SU-DHL-6 (cell line): Measurements from ENCODE around the gene EXTL2.

Experiments
- H2AFZ ChIP-seq: fragments of 200-600 bp; sonication (generic); 2 replicates; pipeline ENCODE4 v1.6.1; 2014; ENCODE audit warnings: low read depth, mild to moderate bottlenecking, moderate library complexity, mixed read lengths, antibody characterized with exemption, low read length; ENCODE audit not compliant: severe bottlenecking
- H3F3A ChIP-seq: fragments of 200-600 bp; shearing (Covaris generic); 2 replicates; pipeline ENCODE4 v1.6.0; 2016; ENCODE audit warnings: antibody characterized with exemption, mild to moderate bottlenecking; ENCODE audit not compliant: insufficient read depth
- H3K27ac ChIP-seq: fragments of 200-600 bp; sonication (generic); 2 replicates; pipeline ENCODE4 v1.5.1; 2016; ENCODE audit warnings: low read depth, mild to moderate bottlenecking, low read length, moderate library complexity, mixed read lengths
- H3K27me3 ChIP-seq: fragments of 200-600 bp; sonication (generic), shearing (Covaris generic); 2 replicates; pipeline ENCODE4 v1.6.0; 2014; ENCODE audit warnings: mild to moderate bottlenecking, low read length
- H3K36me3 ChIP-seq: fragments of 200-600 bp; sonication (generic); 2 replicates; pipeline ENCODE4 v1.6.1; 2014; ENCODE audit warnings: mild to moderate bottlenecking, low read length, mixed read lengths
- H3K4me2 ChIP-seq: fragments of 300-600, 200-600 bp; shearing (Covaris generic), sonication (generic); 2 replicates; pipeline ENCODE4 v1.6.0; 2014; ENCODE audit warnings: low read length, low read depth, mild to moderate bottlenecking; ENCODE audit not compliant: poor library complexity, severe bottlenecking
- H3K4me3 ChIP-seq: fragments of 200-600 bp; sonication (generic); 2 replicates; pipeline ENCODE4 v1.5.1; 2014; ENCODE audit warnings: antibody characterized with exemption, low read length, mild to moderate bottlenecking, mixed read lengths; ENCODE audit not compliant: insufficient read depth, poor library complexity, severe bottlenecking
- H3K79me2 ChIP-seq: fragments of 200-600 bp; sonication (generic); 2 replicates; pipeline ENCODE4 v1.6.1; 2014; ENCODE audit warnings: mild to moderate bottlenecking, low read length, moderate library complexity; ENCODE audit not compliant: insufficient read depth
- H3K9ac ChIP-seq: fragments of 200-600 bp; sonication (generic); 2 replicates; pipeline ENCODE4 v1.7.0; 2014; ENCODE audit warnings: mild to moderate bottlenecking, low read length
- H3K9me2 ChIP-seq: fragments of 200-600 bp; sonication (generic); replicated peaks from 2 replicates; pipeline ENCODE4 v1.6.1; 2014; ENCODE audit warnings: low read length; ENCODE audit not compliant: insufficient read depth
- H3K9me3 ChIP-seq: fragments of 200-600 bp; sonication (generic); 2 replicates; pipeline ENCODE4 v1.6.1; 2014; ENCODE audit warnings: low read length, mixed read lengths; ENCODE audit not compliant: insufficient read depth
- H4K20me1 ChIP-seq: fragments of 200-600 bp; sonication (generic); 2 replicates; pipeline ENCODE4 v1.6.1; 2014; ENCODE audit warnings: low read depth, mild to moderate bottlenecking, antibody characterized with exemption, low read length, moderate library complexity, mixed read lengths
- EZH2phosphoT487 ChIP-seq: fragments of 200-600 bp; sonication (generic), shearing (Covaris generic); conservative IDR thresholded peaks from 2 replicates; pipeline ENCODE4 v1.6.1; 2018; ENCODE audit warnings: mild to moderate bottlenecking, antibody characterized with exemption, low read length, moderate library complexity, mixed read lengths
- TF ChIP-seq, protein P1 (sequence below): fragments of 200-600 bp; sonication (generic); IDR thresholded peaks from one replicate; pipeline ENCODE4 v1.5.1; 2017; ENCODE audit warnings: antibody characterized with exemption, mild to moderate bottlenecking, low read length, moderate library complexity; ENCODE audit not compliant: insufficient read depth, poor library complexity, severe bottlenecking

The EXTL2 gene

DNA sequence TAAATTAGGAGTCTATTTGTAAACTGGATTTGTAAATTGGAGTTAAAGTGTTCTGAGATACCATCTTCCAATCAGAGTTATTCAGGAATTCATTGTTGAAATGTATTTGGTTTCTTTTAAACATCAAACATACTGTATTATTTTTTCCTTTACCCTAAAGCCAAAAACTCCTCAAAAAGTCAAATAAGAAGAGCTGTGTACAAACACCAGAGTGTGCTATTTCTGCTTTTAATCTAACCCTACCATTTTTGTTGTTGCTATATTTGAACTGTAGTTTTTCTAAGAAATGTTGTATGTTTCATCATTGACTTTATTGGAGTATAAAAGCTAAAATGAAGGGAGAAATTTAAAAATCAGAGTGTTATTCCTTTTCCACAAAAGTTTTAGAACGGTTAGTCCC is 37.1 kb upstream of the EXTL2 start:
- no peak for TF ChIP-seq EZH2phosphoT487
- TF ChIP-seq, protein P1, sequence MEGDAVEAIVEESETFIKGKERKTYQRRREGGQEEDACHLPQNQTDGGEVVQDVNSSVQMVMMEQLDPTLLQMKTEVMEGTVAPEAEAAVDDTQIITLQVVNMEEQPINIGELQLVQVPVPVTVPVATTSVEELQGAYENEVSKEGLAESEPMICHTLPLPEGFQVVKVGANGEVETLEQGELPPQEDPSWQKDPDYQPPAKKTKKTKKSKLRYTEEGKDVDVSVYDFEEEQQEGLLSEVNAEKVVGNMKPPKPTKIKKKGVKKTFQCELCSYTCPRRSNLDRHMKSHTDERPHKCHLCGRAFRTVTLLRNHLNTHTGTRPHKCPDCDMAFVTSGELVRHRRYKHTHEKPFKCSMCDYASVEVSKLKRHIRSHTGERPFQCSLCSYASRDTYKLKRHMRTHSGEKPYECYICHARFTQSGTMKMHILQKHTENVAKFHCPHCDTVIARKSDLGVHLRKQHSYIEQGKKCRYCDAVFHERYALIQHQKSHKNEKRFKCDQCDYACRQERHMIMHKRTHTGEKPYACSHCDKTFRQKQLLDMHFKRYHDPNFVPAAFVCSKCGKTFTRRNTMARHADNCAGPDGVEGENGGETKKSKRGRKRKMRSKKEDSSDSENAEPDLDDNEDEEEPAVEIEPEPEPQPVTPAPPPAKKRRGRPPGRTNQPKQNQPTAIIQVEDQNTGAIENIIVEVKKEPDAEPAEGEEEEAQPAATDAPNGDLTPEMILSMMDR: no peak
- Histone ChIP-seq H3K27me3 (no peaks in the 10 kb centered on the region), H3K79me2 (no peaks in the 10 kb centered on the region), H2AFZ (no peak overlapping the region), H3K27ac (no peak overlapping the region), H3K9me3 (no peaks in the 10 kb centered on the region), H3F3A (no peaks in the 10 kb centered on the region), H3K9ac (no peak overlapping the region), H3K4me2 (no peak overlapping the region), H3K36me3 (peaks cover 7% of the 10 kb centered on the region; the same call in 1 of the 2 replicates), H3K9me2 (no peaks in the 10 kb centered on the region), H3K4me3 (no peak overlapping the region), H4K20me1 (no peaks in the 10 kb centered on the region)

DNA sequence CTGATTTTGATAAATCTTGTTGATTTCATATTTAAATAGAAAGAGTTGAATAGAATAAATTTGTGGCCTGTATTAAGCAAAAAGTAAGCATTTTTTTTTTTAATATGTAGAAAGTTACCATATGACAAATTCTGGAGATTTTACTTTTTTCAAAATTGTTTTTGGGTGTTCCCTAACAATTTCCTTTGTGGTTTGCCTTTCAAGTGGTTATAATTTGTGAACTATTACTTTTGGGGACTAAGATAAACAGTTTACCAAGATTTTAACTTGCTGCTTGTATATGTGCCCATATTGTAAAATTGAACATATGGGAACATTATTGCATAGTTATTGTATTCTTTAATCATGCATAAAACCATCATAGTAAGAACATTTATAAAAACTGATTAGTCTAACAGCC is 35.9 kb upstream of the EXTL2 start:
- Histone ChIP-seq H3K4me3 (no peak overlapping the region), H3K79me2 (no peaks in the 10 kb centered on the region), H3F3A (no peaks in the 10 kb centered on the region), H3K27me3 (no peaks in the 10 kb centered on the region), H3K27ac (no peak overlapping the region), H3K9me3 (no peaks in the 10 kb centered on the region), H3K4me2 (no peak overlapping the region), H3K9me2 (no peaks in the 10 kb centered on the region), H3K9ac (no peak overlapping the region), H3K36me3 (peaks cover 7% of the 10 kb centered on the region; the same call in 1 of the 2 replicates), H2AFZ (no peak overlapping the region), H4K20me1 (no peaks in the 10 kb centered on the region)
- no peak for TF ChIP-seq EZH2phosphoT487
- TF ChIP-seq, protein P1: no peak

DNA sequence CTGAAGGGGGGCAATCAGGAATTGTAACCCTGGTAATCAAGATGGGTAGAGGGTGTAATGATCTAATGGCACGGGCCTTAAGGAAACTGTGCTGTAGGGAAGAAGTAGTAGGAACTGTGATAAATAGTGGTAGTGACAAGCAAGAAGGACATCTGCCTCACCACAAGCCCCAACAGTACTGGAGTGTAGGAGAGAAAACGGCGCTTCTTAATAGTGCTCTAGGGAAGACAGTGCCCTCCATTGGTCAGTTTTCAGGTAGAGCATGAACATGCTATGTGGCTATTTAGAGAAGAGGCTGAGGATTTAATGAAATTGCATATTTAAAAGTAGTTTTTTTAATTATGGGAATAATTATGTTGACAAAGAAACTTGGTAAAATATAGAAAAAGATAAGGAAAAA is 33.5 kb upstream of the EXTL2 start:
- no peak overlapping the region for H3K9ac ChIP-seq
- H3K9me3 ChIP-seq: no peaks in the 10 kb centered on the region
- no peaks in the 10 kb centered on the region for H3F3A ChIP-seq
- no peaks in the 10 kb centered on the region for H3K79me2 ChIP-seq
- H3K9me2 ChIP-seq: no peaks in the 10 kb centered on the region
- H3K27me3 ChIP-seq: no peaks in the 10 kb centered on the region
- no peak overlapping the region for H2AFZ ChIP-seq
- H3K36me3 ChIP-seq: peaks cover 15% of the 10 kb centered on the region; the same call in 1 of the 2 replicates
- TF ChIP-seq EZH2phosphoT487: no peak
- TF ChIP-seq, protein P1: no peak
- H3K4me3 ChIP-seq: no peak overlapping the region
- no peaks in the 10 kb centered on the region for H4K20me1 ChIP-seq
- no peak overlapping the region for H3K4me2 ChIP-seq
- H3K27ac ChIP-seq: no peak overlapping the region

DNA sequence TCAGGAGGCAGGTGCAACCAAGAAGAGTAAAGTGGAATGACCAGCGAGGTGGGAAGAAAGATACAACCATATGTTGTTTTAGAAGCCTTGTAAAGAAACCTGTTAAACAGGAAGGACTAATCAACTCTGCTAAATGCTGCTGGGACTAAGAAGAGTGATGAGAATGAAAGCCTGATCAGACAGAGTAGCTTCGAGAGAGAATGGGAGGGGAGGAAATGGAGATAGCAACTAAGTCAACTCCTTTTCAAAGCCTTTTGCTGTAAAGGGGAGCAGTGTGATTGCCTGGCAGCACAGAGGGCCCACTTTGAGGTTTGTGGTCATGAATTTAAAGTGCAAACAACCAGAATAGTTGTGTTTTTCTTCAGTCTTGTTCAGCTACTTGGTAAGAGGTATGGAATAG is 32.6 kb upstream of the EXTL2 start:
- Histone ChIP-seq H3K9ac (no peak overlapping the region), H3K9me2 (no peaks in the 10 kb centered on the region), H3K36me3 (peaks cover 19% of the 10 kb centered on the region; the same call in 1 of the 2 replicates), H2AFZ (no peak overlapping the region), H3K27me3 (no peaks in the 10 kb centered on the region), H3F3A (no peaks in the 10 kb centered on the region), H3K9me3 (no peaks in the 10 kb centered on the region), H3K79me2 (no peaks in the 10 kb centered on the region), H4K20me1 (no peaks in the 10 kb centered on the region), H3K27ac (no peak overlapping the region), H3K4me2 (no peak overlapping the region), H3K4me3 (no peak overlapping the region)
- TF ChIP-seq EZH2phosphoT487: no peak
- TF ChIP-seq, protein P1: no peak
